ENCODE measurements around the gene LYL1. TPM values are rescaled to one million over a fixed set of nuclear protein-coding genes. Genes with fewer than 3 reads are reported as not detected.

LYL1 gene
- total RNA-seq (74.4 and 91.5 TPM in 2 replicates), polyA plus RNA-seq (87.3 and 141 TPM in 2 replicates), polyA minus RNA-seq (16.2 and 18.2 TPM in 2 replicates), Bru-seq, nascent RNA (percentile 78 among the genes with signal in this experiment), BruChase-seq, experiment 1, labeled RNA remaining after a 6-hour chase (percentile 85 among the genes with signal in this experiment), BruChase-seq, experiment 2, labeled RNA remaining after a 2-hour chase (percentile 85 among the genes with signal in this experiment)
- 40.8 and 60.9 TPM in 2 replicates for polyA plus RNA-seq (2011; cell fraction: cytosol; rRNA removed)
- polyA plus RNA-seq (2011; cell fraction: nucleus; rRNA removed) = 42.5 and 44.4 TPM in 2 replicates
- polyA plus RNA-seq (2012) = 47.3 and 75.1 TPM in 2 replicates
- polyA minus RNA-seq (2011; cell fraction: cytosol; rRNA and poly(A)+ RNA removed) = not detected
- polyA minus RNA-seq (2011; cell fraction: nucleus; rRNA and poly(A)+ RNA removed) = 9.0 and 18.8 TPM in 2 replicates
- long read RNA-seq, transcript LYL1-201 (4 exons, 1,490 nt) = major isoform, 226 of 295 reads
- long read RNA-seq, partial matches to known transcripts = 17 of 295 reads
- long read RNA-seq, other reads (novel, unspliced or antisense) = 52 of 295 reads

GRCh38 chr19:13102666-13103580, at the start of gene LYL1:
Gene LYL1, minus strand, starts transcription at chr19:13102858. Its CDS starts 1,687 bp downstream, at chr19:13101171.
- peaks cover 30% of the 10 kb centered on the region for H3K79me2 ChIP-seq (ENCODE audit: control insufficient read depth, insufficient read depth, low read length)
- ChIA-PET POLR2A (interaction anchor here (1.2 to 3.2 kb wide), 2 partner anchors 9 to 15 kb away, joined by 3 to 6 read pairs; partner anchors contain the start of gene NACC1), CTCF (interaction anchor here (3.2 to 3.6 kb wide), 2 partner anchors 13 to 125 kb away, joined by 22 to 24 read pairs; partner anchors contain the start of genes NACC1 and TRMT1)
- intact Hi-C loops (cut with micrococcal nuclease) (loop anchor here (1.0 to 5.0 kb wide), 5 partner anchors 13 to 904 kb away; partner anchors contain the start of genes RFX1 and TRMT1), dilution Hi-C loops (cut with MboI; ENCODE audit: extremely low pct_ligation_motif_present, low sequenced_read_pairs) (no loop called here)
- peak within 1 kb of the TSS; percentile 99 for H3K27ac ChIP-seq (ENCODE audit: insufficient read depth, low read depth, low read length)
- peaks cover 3 to 8% of the 10 kb centered on the region in 2 experiments for H3K36me3 ChIP-seq (ENCODE audit: control insufficient read depth in 2 of 2, extremely low read depth in 1 of 2, insufficient read depth in 2 of 2, low read length in 2 of 2)
- no peak within 1 kb of the TSS for H2AFZ ChIP-seq (ENCODE audit: low read depth, low read length)
- H3K9ac ChIP-seq (replicated peaks; ENCODE audit: extremely low read depth, insufficient read depth, low read length) = peak within 1 kb of the TSS; percentile 96
- peaks cover 48% of the 10 kb centered on the region for H3K4me1 ChIP-seq (ENCODE audit: control insufficient read depth, extremely low read depth, insufficient read depth, low read length)
- FAIRE-seq = peak; percentile 96
- peak within 1 kb of the TSS; percentile 63 to 95 (median 85) for H3K4me3 ChIP-seq (replicated peaks in 1 of 3; ENCODE audit: insufficient read depth in 1 of 3, low read depth in 1 of 3, low read length in 3 of 3)
- peak within 1 kb of the TSS; percentile 96 for H3K4me2 ChIP-seq (ENCODE audit: insufficient read depth, low read length)
- TF ChIP-seq MAX (IDR thresholded peaks at IDR 0.05; ENCODE audit: insufficient read depth, insufficient read length) (peak; percentile 43), FOS (IDR thresholded peaks at IDR 0.05; ENCODE audit: borderline replicate concordance, insufficient read depth, low read length) (no peak), POLR2A (IDR thresholded peaks at IDR 0.05; ENCODE audit: low read depth, low read length) (peak; percentile 92), JUN (IDR thresholded peaks at IDR 0.05; ENCODE audit: borderline replicate concordance, insufficient read depth, insufficient read length, low read depth) (no peak), POLR2AphosphoS5 (IDR thresholded peaks at IDR 0.05; ENCODE audit: insufficient read depth, low read depth, low read length) (peak; percentile 100), MYC (IDR thresholded peaks at IDR 0.05; ENCODE audit: low read depth, low read length) (no peak), GATA2 (IDR thresholded peaks at IDR 0.05; ENCODE audit: insufficient read depth, insufficient read length, low read depth, low read length) (peak; percentile 99)
- no TSS peak for BruUV-seq (replicated peaks)
- H4K20me1 ChIP-seq (replicated peaks; ENCODE audit: control insufficient read depth, extremely low read depth, insufficient read depth, low read length) = no peaks in the 10 kb centered on the region
- peak; percentile 98 for DNase-seq (ENCODE audit: low read depth, low spot score)
- no peaks in the 10 kb centered on the region for H3K9me1 ChIP-seq (replicated peaks; ENCODE audit: control insufficient read depth, extremely low read depth, insufficient read depth, low read length)
- H3K27me3 ChIP-seq (ENCODE audit: control insufficient read depth in 2 of 2, insufficient read depth in 2 of 2, low read length in 2 of 2) = no peaks in the 10 kb centered on the region
- H3K9me3 ChIP-seq (replicated peaks; ENCODE audit: control insufficient read depth, insufficient read depth, low read length) = no peaks in the 10 kb centered on the region

Data from endothelial cell of umbilical vein (primary cell).